ENCODE measurements around the gene TNKS2.

GRCh38 chr10:91766676-91767075, 31.6 kb upstream of the TNKS2 start:
- TF ChIP-seq CTCF (conservative IDR thresholded peaks at IDR 0.05), result no peak
- no peak for TF ChIP-seq ZFX (IDR thresholded peaks at IDR 0.05)

All from C4-2B (cell line).